Sigmoid colon (tissue), 7 donors: ENCODE results near the gene PXMP2. TPM values are rescaled to one million over a fixed set of nuclear protein-coding genes. Genes with fewer than 3 reads are reported as not detected.

Experiments
- DNase-seq: peaks from one replicate; pipeline ENCODE4 v3.0.0-alpha.2; 2019
- H3K27ac ChIP-seq, 4 donors: fragments of 200-600 bp; sonication (generic); one replicate each; pipeline ENCODE4 v1.5.1; 2016 to 2019; ENCODE audit warnings: mild to moderate bottlenecking in 1 of 4
- H3K27me3 ChIP-seq, 3 donors: fragments of 200-600 bp; sonication (generic); one replicate each; pipeline ENCODE4 v1.5.1; 2019; ENCODE audit warnings: mild to moderate bottlenecking in 1 of 3
- H3K36me3 ChIP-seq, 4 donors: fragments of 200-600 bp; sonication (generic); one replicate each; pipeline ENCODE4 v1.5.1; 2016 to 2019
- H3K4me1 ChIP-seq, 4 donors: fragments of 200-600 bp; sonication (generic); one replicate each; pipeline ENCODE4 v1.5.1; 2017 to 2019
- H3K4me3 ChIP-seq, 4 donors: fragments of 200-600 bp; sonication (generic); one replicate each; pipeline ENCODE4 v1.5.1; 2017 to 2019; ENCODE audit warnings: mild to moderate bottlenecking in 2 of 4, moderate library complexity in 1 of 4
- H3K9me3 ChIP-seq, 4 donors: fragments of 200-600 bp in 3 of 4; sonication (generic) in 3 of 4; one replicate each; pipeline versions ENCODE4 v1.5.1 to v1.6.1; 2013 to 2019
- EP300 ChIP-seq, 4 donors: sonication (generic); formaldehyde crosslinking; IDR thresholded peaks; one replicate each; pipeline ENCODE4 v1.6.1; 2017; ENCODE audit warnings: antibody characterized with exemption in 4 of 4
- POLR2A ChIP-seq, 2 donors: fragments of 450-650 bp; IDR thresholded peaks; one replicate each; pipeline ENCODE4 v1.6.1; 2016; ENCODE audit warnings: antibody characterized with exemption in 2 of 2, mild to moderate bottlenecking in 2 of 2, moderate library complexity in 2 of 2
- POLR2AphosphoS5 ChIP-seq, 4 donors: sonication (generic); formaldehyde crosslinking; IDR thresholded peaks; one replicate each; pipeline ENCODE4 v1.6.1; 2017; ENCODE audit warnings: antibody characterized with exemption in 4 of 4
- WGBS, 2 donors: extraction: QIAGEN DNeasy Blood & Tissue Kit; methylation state at CpG; one replicate each; pipeline ENCODE4 v1.1.7; 2013; 5-methylcytosine and 5-hydroxymethylcytosine counted together
- intact Hi-C: fragments of 100-400 bp; cut with DNase I; formaldehyde crosslinking; loops from one replicate; pipeline ENCODE4 v1.15.1; 2023
- polyA plus RNA-seq, 3 donors: library from polyadenylated mRNA; stranded (reverse); fragments of 200-250 nt; gene quantifications; one replicate each; pipeline ENCODE4 v1.2.3, GENCODE V29; 2013
- total RNA-seq, 4 donors: library from RNA; depleted of rRNA; stranded (reverse); fragments of >200 nt; gene quantifications; one replicate each; pipeline ENCODE4 v1.1.0, GENCODE V29; 2016
- TF ChIP-seq, protein P1 (sequence below), 4 experiments: fragments of 450-650 bp in 3 of 4; fragments of 200-600 bp in 1 of 4; IDR thresholded peaks; one replicate each; pipeline ENCODE4 v1.5.1; 2016 to 2019; ENCODE audit warnings: antibody characterized with exemption in 4 of 4, mild to moderate bottlenecking in 3 of 4, moderate library complexity in 2 of 4
- donor health status: healthy with polysubstance abuse.
- donor health status: Bipolar disorder and iron deficiency.
- donor health status: healthy.

PXMP2 gene
- total and polyA plus RNA-seq, 7 donors = 19.4 to 127 (median 43.4) TPM

DNA sequence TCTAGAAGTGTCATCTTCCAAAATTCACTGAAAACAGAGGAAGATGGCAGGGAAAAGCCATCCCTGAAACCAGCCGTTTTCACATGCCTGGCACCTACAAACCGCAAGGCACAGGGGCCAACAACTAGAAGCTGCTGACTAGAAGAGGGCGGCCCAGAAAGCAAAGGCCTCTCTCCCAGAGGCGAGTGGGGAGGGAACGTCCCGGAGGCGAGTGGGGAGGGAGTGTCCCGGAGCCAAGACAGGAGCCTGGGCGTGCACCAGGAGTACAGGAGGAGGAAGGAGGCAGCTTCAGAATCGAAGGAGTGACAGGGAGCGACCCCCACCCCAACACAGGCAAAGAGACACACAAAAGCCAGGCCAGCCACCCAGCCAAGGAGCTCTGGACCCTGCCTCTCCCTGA is 53.3 kb downstream of the PXMP2 start:
- intact Hi-C loops = no loop called here
- Histone ChIP-seq H3K9me3 (no peaks in the 10 kb centered on the region), H3K27ac (no peak overlapping the region), H3K4me3 (no peak overlapping the region), H3K4me1 (no peaks in the 10 kb centered on the region), H3K27me3 (no peaks in the 10 kb centered on the region), H3K36me3 (peaks cover 40 to 99% (median 81%) of the 10 kb centered on the region in 4 donors)
- 92 to 95% methylated on average over 11 of the region's 11 CpGs for WGBS, 2 donors
- DNase-seq = no peak
- TF ChIP-seq POLR2A (IDR thresholded peaks at IDR 0.05) = no peak
- TF ChIP-seq, protein P1, sequence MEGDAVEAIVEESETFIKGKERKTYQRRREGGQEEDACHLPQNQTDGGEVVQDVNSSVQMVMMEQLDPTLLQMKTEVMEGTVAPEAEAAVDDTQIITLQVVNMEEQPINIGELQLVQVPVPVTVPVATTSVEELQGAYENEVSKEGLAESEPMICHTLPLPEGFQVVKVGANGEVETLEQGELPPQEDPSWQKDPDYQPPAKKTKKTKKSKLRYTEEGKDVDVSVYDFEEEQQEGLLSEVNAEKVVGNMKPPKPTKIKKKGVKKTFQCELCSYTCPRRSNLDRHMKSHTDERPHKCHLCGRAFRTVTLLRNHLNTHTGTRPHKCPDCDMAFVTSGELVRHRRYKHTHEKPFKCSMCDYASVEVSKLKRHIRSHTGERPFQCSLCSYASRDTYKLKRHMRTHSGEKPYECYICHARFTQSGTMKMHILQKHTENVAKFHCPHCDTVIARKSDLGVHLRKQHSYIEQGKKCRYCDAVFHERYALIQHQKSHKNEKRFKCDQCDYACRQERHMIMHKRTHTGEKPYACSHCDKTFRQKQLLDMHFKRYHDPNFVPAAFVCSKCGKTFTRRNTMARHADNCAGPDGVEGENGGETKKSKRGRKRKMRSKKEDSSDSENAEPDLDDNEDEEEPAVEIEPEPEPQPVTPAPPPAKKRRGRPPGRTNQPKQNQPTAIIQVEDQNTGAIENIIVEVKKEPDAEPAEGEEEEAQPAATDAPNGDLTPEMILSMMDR (IDR thresholded peaks at IDR 0.05) = no peak
- no peak for TF ChIP-seq EP300 (IDR thresholded peaks at IDR 0.05)
- no peak for TF ChIP-seq POLR2AphosphoS5 (IDR thresholded peaks at IDR 0.05)

DNA sequence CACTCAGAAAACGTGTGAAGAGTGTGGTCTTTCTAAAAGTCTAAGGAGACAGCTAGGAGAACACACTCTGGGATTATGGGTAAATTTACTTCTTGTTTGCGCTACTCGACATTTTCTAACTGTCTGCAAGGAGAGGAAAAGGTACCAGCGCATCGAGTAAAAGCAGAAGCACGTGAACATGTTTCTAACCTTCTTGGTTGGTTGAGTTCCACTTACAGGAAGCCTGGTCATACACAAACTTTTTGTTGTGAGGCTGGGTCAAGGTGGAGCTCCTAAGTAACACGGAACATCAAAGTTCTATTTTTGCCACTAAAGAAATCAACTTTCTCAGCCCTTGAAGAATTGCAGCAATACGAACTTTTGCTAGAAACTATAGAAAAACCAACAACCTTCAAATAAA is 54.2 kb downstream of the PXMP2 start:
- peaks cover 45 to 99% (median 79%) of the 10 kb centered on the region in 4 donors for H3K36me3 ChIP-seq
- intact Hi-C loops = no loop called here
- no peak for DNase-seq
- no peaks in the 10 kb centered on the region for H3K4me1 ChIP-seq
- no peaks in the 10 kb centered on the region for H3K27me3 ChIP-seq
- TF ChIP-seq POLR2AphosphoS5 (IDR thresholded peaks at IDR 0.05) = no peak
- TF ChIP-seq, protein P1 (IDR thresholded peaks at IDR 0.05) = no peak
- no peak for TF ChIP-seq EP300 (IDR thresholded peaks at IDR 0.05)
- TF ChIP-seq POLR2A (IDR thresholded peaks at IDR 0.05) = no peak
- no peaks in the 10 kb centered on the region for H3K9me3 ChIP-seq
- WGBS, 2 donors = 79 to 92% methylated on average over 8 of the region's 8 CpGs
- H3K4me3 ChIP-seq = no peak overlapping the region
- no peak overlapping the region for H3K27ac ChIP-seq

DNA sequence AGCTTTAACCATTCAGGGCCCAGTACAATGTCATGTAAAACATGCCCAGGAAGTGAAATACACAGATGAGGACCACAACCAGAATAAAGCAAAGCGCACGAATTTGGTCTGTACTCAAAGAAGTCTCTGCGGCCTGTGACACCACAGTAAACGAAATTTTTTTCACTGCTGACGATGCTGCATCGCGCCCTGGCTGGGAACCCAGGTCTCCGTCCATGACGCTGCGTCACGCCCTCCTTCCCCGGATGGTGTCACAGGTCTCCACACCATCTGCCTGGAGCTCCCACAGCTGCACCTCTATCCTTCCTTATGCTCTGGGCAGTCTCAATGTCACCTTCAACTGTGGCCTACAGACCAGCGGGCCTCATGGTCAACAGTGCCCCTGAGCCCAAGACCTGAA is 56.4 kb downstream of the PXMP2 start:
- 89 to 90% methylated on average over 13 of the region's 13 CpGs for WGBS, 2 donors
- Histone ChIP-seq H3K9me3 (no peaks in the 10 kb centered on the region), H3K4me1 (no peaks in the 10 kb centered on the region), H3K36me3 (peaks cover 65 to 99% (median 83%) of the 10 kb centered on the region in 4 donors), H3K27me3 (no peaks in the 10 kb centered on the region), H3K27ac (no peak overlapping the region), H3K4me3 (no peak overlapping the region)
- TF ChIP-seq EP300 (IDR thresholded peaks at IDR 0.05) = no peak
- no peak for TF ChIP-seq POLR2A (IDR thresholded peaks at IDR 0.05)
- TF ChIP-seq, protein P1 (IDR thresholded peaks at IDR 0.05) = no peak
- no peak for TF ChIP-seq POLR2AphosphoS5 (IDR thresholded peaks at IDR 0.05)
- DNase-seq = no peak
- intact Hi-C loops = no loop called here

DNA sequence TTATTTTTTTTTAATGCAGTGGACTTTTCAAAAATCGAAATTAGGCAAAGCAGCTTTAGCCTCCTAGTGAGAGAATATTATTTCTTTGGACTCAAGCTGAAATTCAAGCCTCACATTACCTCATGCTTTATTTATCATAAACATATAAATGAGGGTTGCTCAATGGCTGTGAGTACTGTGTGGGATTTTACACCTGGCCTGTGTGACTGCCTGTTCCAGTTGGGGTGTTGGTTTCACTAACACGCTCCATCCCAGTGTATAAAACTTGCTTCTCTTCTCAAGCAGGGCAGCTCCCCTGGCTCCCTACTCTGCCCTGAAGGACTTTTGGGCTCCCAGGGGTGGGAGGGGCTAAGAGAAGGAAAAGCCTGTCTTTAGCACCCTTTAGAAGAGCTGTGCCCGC is 59.2 kb downstream of the PXMP2 start:
- no peaks in the 10 kb centered on the region for H3K4me1 ChIP-seq
- no peak overlapping the region for H3K27ac ChIP-seq
- TF ChIP-seq POLR2AphosphoS5 (IDR thresholded peaks at IDR 0.05) (no peak), POLR2A (IDR thresholded peaks at IDR 0.05) (no peak), EP300 (IDR thresholded peaks at IDR 0.05) (no peak)
- TF ChIP-seq, protein P1 (IDR thresholded peaks at IDR 0.05) = no peak
- intact Hi-C loops = no loop called here
- DNase-seq = no peak
- 94 to 95% methylated on average over 3 of the region's 3 CpGs for WGBS, 2 donors
- no peak overlapping the region for H3K4me3 ChIP-seq
- peaks cover 47 to 99% (median 85%) of the 10 kb centered on the region in 4 donors for H3K36me3 ChIP-seq
- no peaks in the 10 kb centered on the region for H3K27me3 ChIP-seq
- H3K9me3 ChIP-seq = no peaks in the 10 kb centered on the region

DNA sequence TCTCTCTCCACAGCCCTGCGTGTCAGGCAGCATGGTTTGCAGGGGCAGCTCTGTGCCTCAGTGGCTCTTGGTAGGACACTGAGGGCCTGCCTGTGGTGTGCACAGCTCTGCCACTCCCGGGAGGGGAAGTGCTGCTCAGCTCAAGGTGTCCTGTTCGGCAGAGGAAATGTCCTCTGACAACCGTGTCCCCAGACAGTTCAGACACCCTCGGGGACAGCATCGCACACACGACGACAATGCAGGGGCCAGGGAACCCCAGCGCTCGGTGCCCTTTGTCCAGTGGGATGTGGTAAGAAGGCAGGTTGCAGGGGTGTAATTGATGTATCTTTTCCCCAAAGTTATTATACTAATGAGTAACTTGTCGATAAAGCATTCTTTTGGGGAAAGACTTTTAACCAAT is 60.0 kb downstream of the PXMP2 start:
- H3K27ac ChIP-seq = no peak overlapping the region
- no peaks in the 10 kb centered on the region for H3K9me3 ChIP-seq
- H3K4me3 ChIP-seq = no peak overlapping the region
- no peaks in the 10 kb centered on the region for H3K27me3 ChIP-seq
- H3K4me1 ChIP-seq = no peaks in the 10 kb centered on the region
- DNase-seq = no peak
- intact Hi-C loops = no loop called here
- TF ChIP-seq POLR2A (IDR thresholded peaks at IDR 0.05) (no peak), POLR2AphosphoS5 (IDR thresholded peaks at IDR 0.05) (no peak), EP300 (IDR thresholded peaks at IDR 0.05) (no peak)
- TF ChIP-seq, protein P1 (IDR thresholded peaks at IDR 0.05) = no peak
- peaks cover 47 to 99% (median 85%) of the 10 kb centered on the region in 4 donors for H3K36me3 ChIP-seq
- WGBS, 2 donors = 96% methylated on average over 11 of the region's 11 CpGs
